ENCODE measurements around the gene IL22. TPM values are rescaled to one million over a fixed set of nuclear protein-coding genes. Genes with fewer than 3 reads are reported as not detected.
A peak's percentile ranks its signal among the peaks of the same experiment; 100 is the strongest.

The IL22 gene
- total and polyA plus RNA-seq, 2 donors (not counting 1 experiment from before 2014, with no cell fraction given), result not detected

- H2AFZ ChIP-seq (ENCODE audit: low read length), result no peak overlapping the region
- DNase-seq (ENCODE audit: low read depth in 2 of 2), result no peak
- H3K4me3 ChIP-seq (replicated peaks in 1 of 4; ENCODE audit: control extremely low read depth in 1 of 4, insufficient read depth in 1 of 4, low read depth in 3 of 4, low read length in 4 of 4), result no peak overlapping the region
- H3K36me3 ChIP-seq (ENCODE audit: control insufficient read depth, insufficient read depth, low read length), result no peaks in the 10 kb centered on the region
- no peaks in the 10 kb centered on the region for H4K20me1 ChIP-seq (ENCODE audit: control insufficient read depth, extremely low read depth, insufficient read depth, low read length)
- peaks cover 2% of the 10 kb centered on the region for H3K4me1 ChIP-seq (ENCODE audit: control insufficient read depth, extremely low read depth, insufficient read depth, low read length)
- TF ChIP-seq EZH2 (IDR thresholded peaks at IDR 0.05; ENCODE audit: low read length, missing control alignments), result no peak
- H3K79me2 ChIP-seq (ENCODE audit: control insufficient read depth, insufficient read depth, low read length), result no peaks in the 10 kb centered on the region
- no peak overlapping the region for H3K9ac ChIP-seq (ENCODE audit: insufficient read depth, low read length)
- no peak overlapping the region for H3K27ac ChIP-seq (ENCODE audit: insufficient read depth, low read length)
- H3K4me2 ChIP-seq (ENCODE audit: extremely low read depth, insufficient read depth, low read length), result no peak overlapping the region
- no peaks in the 10 kb centered on the region for H3K27me3 ChIP-seq (ENCODE audit: control insufficient read depth, insufficient read depth, low read length)
- no peaks in the 10 kb centered on the region for H3K9me3 ChIP-seq (ENCODE audit: control insufficient read depth, insufficient read depth, low read depth, low read length)
Measured at GRCh38 chr12:68260153-68260552, 6.7 kb upstream of the IL22 start.

DNA sequence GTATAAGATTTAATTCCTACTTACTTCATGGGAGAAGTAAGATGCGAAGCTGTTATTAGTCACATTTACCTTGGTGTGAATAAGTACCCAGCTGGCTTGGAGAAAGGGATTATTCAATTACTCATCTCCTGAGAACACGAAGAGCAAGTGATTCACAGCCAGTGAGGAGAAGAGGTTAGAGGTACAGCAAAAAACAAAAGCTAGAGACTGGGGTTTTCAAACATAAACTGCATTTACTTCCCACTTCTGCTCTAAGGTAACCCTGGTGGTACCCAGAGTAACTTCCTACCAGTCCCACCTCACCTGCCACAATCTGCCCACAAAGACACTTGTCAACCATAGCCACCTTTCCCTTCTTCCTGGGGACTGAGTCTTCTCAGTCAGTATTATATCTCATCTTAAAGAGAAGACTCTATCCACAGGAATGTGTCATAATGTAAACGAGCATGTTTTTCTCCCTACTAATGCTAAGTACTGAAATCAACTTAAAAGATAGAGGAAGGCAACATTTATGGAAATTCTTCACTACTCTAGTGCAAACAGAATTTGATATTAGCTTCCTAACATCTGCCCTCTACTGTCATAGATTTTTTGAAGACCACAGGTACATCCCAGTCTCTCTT, 6.0 kb upstream of the IL22 start:
- no peak overlapping the region for H3K4me3 ChIP-seq (replicated peaks in 1 of 4; ENCODE audit: control extremely low read depth in 1 of 4, insufficient read depth in 1 of 4, low read depth in 3 of 4, low read length in 4 of 4)
- no peak overlapping the region for H2AFZ ChIP-seq (ENCODE audit: low read length)
- H3K79me2 ChIP-seq (ENCODE audit: control insufficient read depth, insufficient read depth, low read length), result no peaks in the 10 kb centered on the region
- peak overlapping the region; percentile 36 for H3K4me2 ChIP-seq (ENCODE audit: extremely low read depth, insufficient read depth, low read length)
- no peaks in the 10 kb centered on the region for H3K9me3 ChIP-seq (ENCODE audit: control insufficient read depth, insufficient read depth, low read depth, low read length)
- no peaks in the 10 kb centered on the region for H3K36me3 ChIP-seq (ENCODE audit: control insufficient read depth, insufficient read depth, low read length)
- no peak overlapping the region for H3K9ac ChIP-seq (ENCODE audit: insufficient read depth, low read length)
- DNase-seq (ENCODE audit: low read depth in 2 of 2), result peak; percentile 76 to 96
- no peaks in the 10 kb centered on the region for H4K20me1 ChIP-seq (ENCODE audit: control insufficient read depth, extremely low read depth, insufficient read depth, low read length)
- peak overlapping the region; percentile 40 for H3K27ac ChIP-seq (ENCODE audit: insufficient read depth, low read length)
- TF ChIP-seq CTCF (conservative IDR thresholded peaks at IDR 0.05 in 1 of 2, IDR thresholded peaks at IDR 0.05 in 1 of 2; ENCODE audit: low read depth in 1 of 2, low read length in 2 of 2) (no peak), EZH2 (IDR thresholded peaks at IDR 0.05; ENCODE audit: low read length, missing control alignments) (no peak)
- no peaks in the 10 kb centered on the region for H3K27me3 ChIP-seq (ENCODE audit: control insufficient read depth, insufficient read depth, low read length)
- H3K4me1 ChIP-seq (ENCODE audit: control insufficient read depth, extremely low read depth, insufficient read depth, low read length), result peaks cover 2% of the 10 kb centered on the region

- H3K9ac ChIP-seq (ENCODE audit: insufficient read depth, low read length), result no peak overlapping the region
- H3K36me3 ChIP-seq (ENCODE audit: control insufficient read depth, insufficient read depth, low read length), result no peaks in the 10 kb centered on the region
- no peaks in the 10 kb centered on the region for H3K9me3 ChIP-seq (ENCODE audit: control insufficient read depth, insufficient read depth, low read depth, low read length)
- no peaks in the 10 kb centered on the region for H3K4me1 ChIP-seq (ENCODE audit: control insufficient read depth, extremely low read depth, insufficient read depth, low read length)
- H2AFZ ChIP-seq (ENCODE audit: low read length), result no peak overlapping the region
- no peaks in the 10 kb centered on the region for H4K20me1 ChIP-seq (ENCODE audit: control insufficient read depth, extremely low read depth, insufficient read depth, low read length)
- no peak for DNase-seq (ENCODE audit: low read depth in 2 of 2)
- H3K27ac ChIP-seq (ENCODE audit: insufficient read depth, low read length), result no peak overlapping the region
- H3K4me3 ChIP-seq (replicated peaks in 1 of 4; ENCODE audit: control extremely low read depth in 1 of 4, insufficient read depth in 1 of 4, low read depth in 3 of 4, low read length in 4 of 4), result no peak overlapping the region
- no peak overlapping the region for H3K4me2 ChIP-seq (ENCODE audit: extremely low read depth, insufficient read depth, low read length)
- no peaks in the 10 kb centered on the region for H3K27me3 ChIP-seq (ENCODE audit: control insufficient read depth, insufficient read depth, low read length)
- H3K79me2 ChIP-seq (ENCODE audit: control insufficient read depth, insufficient read depth, low read length), result no peaks in the 10 kb centered on the region
- no peak for TF ChIP-seq CTCF (conservative IDR thresholded peaks at IDR 0.05 in 1 of 2, IDR thresholded peaks at IDR 0.05 in 1 of 2; ENCODE audit: low read depth in 1 of 2, low read length in 2 of 2)
- TF ChIP-seq EZH2 (IDR thresholded peaks at IDR 0.05; ENCODE audit: low read length, missing control alignments), result no peak
Measured at GRCh38 chr12:68252077-68252476, 1.3 kb downstream of the IL22 start.
